HAP-1 (cell line): Measurements from ENCODE around the gene AK1.
"Not testable (repeated sequence)": the region's sequence is repeated elsewhere in the genome, so short reads cannot be mapped to it uniquely, and the experiment has no call there.

Experiments
- DNase-seq, 2 experiments: peaks; one replicate each; pipeline ENCODE4 v3.0.0-alpha.2; 2016 to 2020; ENCODE audit warnings: low spot score in 2 of 2
- H3K27me3 ChIP-seq: fragments of 250-450 bp; sonication (Bioruptor Pico); 2 replicates; pipeline ENCODE4 v1.5.1; 2020; ENCODE audit warnings: low read depth, mild to moderate bottlenecking, moderate library complexity
- H3K36me3 ChIP-seq: fragments of 250-450 bp; sonication (Bioruptor Pico); replicated peaks from 2 replicates; pipeline ENCODE4 v1.5.1; 2020; ENCODE audit warnings: mild to moderate bottlenecking
- H3K4me1 ChIP-seq: fragments of 250-450 bp; sonication (Bioruptor Pico); 2 replicates; pipeline ENCODE4 v1.5.1; 2020; ENCODE audit warnings: mild to moderate bottlenecking
- H3K4me3 ChIP-seq: fragments of 250-450 bp; sonication (Bioruptor Pico); 2 replicates; pipeline ENCODE4 v1.5.1; 2020; ENCODE audit warnings: mild to moderate bottlenecking, moderate library complexity
- H3K9me3 ChIP-seq: fragments of 250-450 bp; sonication (Bioruptor Pico); 2 replicates; pipeline ENCODE4 v1.5.1; 2020; ENCODE audit warnings: mild to moderate bottlenecking, moderate library complexity
- in situ Hi-C: fragments of 300-500 bp; cut with MboI; formaldehyde crosslinking; loops from 3 replicates; pipeline ENCODE4 v1.14.3; 2020; ENCODE audit warnings: low sequenced_read_pairs, inconsistent platforms, mixed read lengths

AK1 gene

DNA sequence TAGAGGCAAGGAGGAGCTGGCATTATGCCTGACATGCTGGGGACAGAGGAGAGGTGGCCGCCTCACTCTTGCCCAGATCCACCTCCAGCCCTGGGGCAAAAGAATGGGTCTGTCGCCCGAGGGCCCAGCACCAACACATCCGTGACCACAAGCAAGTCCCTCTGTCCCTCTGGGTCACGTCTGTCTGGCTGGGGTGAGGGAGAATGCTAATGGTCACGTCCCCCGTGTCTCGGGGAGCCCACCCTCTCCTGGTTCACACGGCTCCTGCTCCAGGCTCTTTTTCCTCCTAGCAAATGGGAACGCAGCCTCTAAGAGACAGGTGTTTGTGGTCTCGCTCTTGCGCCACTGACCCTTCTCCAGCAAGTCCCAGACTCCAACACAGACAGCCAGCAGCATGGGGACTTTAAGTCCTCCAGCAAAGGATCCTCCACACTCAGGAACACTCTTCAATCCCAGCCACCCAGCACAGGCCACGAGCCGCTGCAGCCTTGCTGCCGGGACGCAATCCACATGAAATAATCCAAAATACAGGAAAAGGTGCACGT, 27.1 kb downstream of the AK1 start:
- Histone ChIP-seq H3K27me3 (no peaks in the 10 kb centered on the region), H3K9me3 (no peaks in the 10 kb centered on the region), H3K36me3 (no peaks in the 10 kb centered on the region), H3K4me1 (no peaks in the 10 kb centered on the region), H3K4me3 (no peak overlapping the region)
- in situ Hi-C loops, result no loop called here
- no peak for DNase-seq

DNA sequence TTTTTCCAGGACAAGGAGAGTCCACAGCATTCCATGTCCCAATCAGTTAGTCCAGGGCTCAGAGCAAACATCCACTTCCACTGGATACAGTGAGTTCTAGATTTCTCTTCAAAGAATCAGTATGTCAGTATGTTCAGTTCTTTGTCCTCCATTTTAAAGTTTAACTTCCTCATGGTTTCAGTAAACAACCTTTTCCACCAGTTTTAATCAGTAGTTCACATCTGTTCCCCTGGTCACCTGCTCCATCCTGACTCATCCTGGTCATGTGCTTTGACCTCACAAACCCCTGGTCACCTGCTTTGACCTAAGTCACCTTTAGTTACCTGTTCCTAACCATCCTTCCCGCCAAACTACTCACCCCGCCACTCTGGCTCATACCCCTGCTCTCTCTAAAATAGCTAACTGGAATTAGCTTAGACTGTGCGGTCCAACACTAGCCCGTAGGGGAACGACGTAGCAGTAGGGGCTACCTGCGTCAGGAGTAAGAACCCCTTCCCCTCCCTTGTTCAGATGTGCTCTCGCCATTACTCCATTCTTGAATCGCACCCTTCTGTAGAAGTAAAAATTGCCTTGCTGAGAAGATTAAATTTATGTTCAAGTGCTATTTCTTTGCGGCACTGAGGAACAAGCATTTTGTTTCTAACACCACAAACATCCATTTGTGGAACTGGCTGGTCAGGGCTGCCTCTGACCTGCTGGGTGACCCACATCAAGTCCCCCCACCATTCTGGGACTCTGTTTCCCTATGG, 28.5 kb downstream of the AK1 start:
- in situ Hi-C loops, result no loop called here
- Histone ChIP-seq H3K4me1 (no peaks in the 10 kb centered on the region), H3K27me3 (no peaks in the 10 kb centered on the region), H3K4me3 (no peak overlapping the region), H3K36me3 (no peaks in the 10 kb centered on the region), H3K9me3 (no peaks in the 10 kb centered on the region)
- no peak for DNase-seq

DNA sequence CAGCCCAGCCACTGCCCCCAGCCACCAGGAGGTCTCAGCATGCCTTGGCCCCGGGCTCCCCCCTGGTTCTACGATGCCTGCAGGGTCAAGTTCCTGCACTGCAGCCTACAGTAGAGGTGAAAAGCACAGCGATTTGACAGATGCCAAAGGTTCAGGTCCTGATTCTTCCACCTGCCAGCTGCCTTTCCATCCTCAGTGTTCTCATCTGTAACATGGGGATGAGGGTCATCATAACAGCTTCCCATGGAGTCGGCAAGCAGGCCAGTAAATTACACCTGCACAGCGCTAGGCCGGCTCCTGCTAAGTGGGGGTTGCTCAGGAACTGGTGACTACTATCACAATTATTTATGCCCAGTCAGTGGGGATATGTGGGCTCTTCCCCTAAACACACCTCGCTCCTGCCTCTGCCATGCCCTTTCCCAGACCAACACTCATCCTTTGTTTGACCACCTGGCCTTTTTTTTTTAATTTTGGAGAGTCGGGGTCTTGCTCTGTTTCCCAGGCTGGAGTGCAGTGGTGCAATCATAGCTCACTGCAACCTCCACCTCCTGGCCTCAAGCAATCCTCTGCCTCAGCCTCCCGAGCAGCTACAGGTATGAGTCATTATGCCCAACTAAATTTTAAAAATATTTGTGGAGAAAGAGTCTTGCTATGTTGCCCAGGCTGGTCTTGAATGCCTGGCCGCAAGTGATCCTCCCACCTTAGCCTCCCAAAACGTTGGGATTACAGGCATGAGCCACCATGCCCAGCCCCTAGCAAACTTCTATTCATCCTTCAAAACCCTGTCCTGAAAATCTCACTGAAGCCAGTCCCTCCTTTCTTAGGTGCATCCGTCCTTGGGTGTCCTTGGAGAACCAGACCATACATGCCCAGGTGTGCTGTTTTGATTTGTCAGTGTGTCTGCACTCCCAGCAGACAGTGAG, 29.4 kb downstream of the AK1 start:
- in situ Hi-C loops, result no loop called here
- H3K4me1 ChIP-seq, result no peaks in the 10 kb centered on the region
- no peak overlapping the region for H3K4me3 ChIP-seq
- DNase-seq, result no peak
- H3K27me3 ChIP-seq, result no peaks in the 10 kb centered on the region
- H3K36me3 ChIP-seq, result no peaks in the 10 kb centered on the region
- no peaks in the 10 kb centered on the region for H3K9me3 ChIP-seq

DNA sequence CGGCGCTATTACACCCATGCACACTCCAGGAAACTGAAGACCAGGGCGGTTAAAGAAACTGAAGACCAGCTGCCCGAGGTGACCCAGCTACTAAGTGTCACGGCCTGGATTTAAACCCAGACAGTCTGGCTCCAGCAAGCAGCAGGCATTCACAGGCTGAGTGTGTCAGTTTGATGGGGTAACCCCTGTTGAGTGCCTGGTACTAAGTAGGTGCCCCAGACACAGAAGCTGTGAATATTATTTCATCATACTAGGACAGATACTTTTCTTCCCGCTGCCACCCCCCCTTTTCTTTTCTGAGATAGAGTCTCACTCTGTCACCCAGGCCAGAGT, 30.3 kb downstream of the AK1 start:
- in situ Hi-C loops, result no loop called here
- Histone ChIP-seq H3K4me1 (no peaks in the 10 kb centered on the region), H3K9me3 (no peaks in the 10 kb centered on the region), H3K27me3 (no peaks in the 10 kb centered on the region), H3K36me3 (no peaks in the 10 kb centered on the region), H3K4me3 (no peak overlapping the region)
- no peak for DNase-seq

DNA sequence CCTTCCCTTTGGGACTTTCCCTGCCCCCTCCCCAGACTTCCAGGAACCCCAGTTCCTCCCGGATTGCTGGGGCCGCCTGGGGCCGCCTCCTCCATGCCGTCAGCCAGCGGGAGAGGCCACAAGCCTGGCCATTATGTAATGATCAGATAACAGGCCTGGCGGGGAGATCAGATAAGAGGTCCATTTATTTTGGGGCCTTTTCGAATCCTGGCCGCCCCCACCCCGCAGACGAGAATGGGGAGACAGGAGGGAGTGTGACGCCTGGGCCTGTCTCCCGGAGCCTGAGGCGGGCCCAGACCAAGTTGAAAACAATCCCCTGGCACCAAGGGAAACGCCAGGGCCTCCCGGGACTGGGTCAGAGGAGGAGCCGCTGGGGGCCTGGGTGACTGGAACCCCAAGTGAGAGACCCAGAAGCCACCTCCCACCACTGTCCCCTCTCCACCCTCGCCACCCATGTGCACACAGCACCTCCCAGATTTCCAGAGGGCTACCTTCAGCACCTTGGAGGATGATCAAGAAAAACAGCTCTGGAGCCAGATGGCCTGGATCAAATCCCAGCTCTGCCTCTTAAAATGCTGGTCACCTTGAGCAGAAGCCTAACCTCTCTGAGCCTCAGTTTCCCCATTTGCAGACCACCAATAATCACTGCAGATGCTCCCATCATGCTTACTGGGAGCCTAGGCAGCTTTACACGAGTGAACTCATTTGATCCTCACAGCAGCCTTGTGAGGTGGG, 30.9 kb downstream of the AK1 start:
- Histone ChIP-seq H3K27me3 (no peaks in the 10 kb centered on the region), H3K36me3 (no peaks in the 10 kb centered on the region), H3K4me3 (no peak overlapping the region), H3K4me1 (no peaks in the 10 kb centered on the region), H3K9me3 (no peaks in the 10 kb centered on the region)
- DNase-seq, result no peak
- in situ Hi-C loops, result no loop called here

DNA sequence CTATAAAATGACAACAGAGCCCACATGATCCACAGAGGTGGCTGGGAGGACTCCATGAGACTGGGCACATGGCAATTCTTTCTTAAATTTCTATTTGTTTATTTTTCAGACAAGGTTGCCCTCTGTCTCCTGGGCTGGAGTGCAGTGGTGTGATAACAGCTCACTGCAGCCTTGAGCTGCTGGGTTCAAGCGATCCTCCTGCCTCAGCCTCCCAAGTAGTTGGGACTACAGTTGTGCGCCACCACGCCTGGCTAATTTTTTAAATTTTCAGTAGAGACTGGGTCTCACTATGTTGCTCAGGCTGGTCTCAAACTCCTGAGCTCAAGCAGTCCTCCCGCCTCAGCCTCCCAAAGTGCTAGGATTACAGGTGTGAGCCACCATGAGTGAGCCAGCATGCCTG, 31.9 kb downstream of the AK1 start:
- H3K4me1 ChIP-seq, in situ Hi-C loops, H3K27me3 ChIP-seq, H3K4me3 ChIP-seq, H3K36me3 ChIP-seq, DNase-seq, H3K9me3 ChIP-seq: not testable (repeated sequence)

DNA sequence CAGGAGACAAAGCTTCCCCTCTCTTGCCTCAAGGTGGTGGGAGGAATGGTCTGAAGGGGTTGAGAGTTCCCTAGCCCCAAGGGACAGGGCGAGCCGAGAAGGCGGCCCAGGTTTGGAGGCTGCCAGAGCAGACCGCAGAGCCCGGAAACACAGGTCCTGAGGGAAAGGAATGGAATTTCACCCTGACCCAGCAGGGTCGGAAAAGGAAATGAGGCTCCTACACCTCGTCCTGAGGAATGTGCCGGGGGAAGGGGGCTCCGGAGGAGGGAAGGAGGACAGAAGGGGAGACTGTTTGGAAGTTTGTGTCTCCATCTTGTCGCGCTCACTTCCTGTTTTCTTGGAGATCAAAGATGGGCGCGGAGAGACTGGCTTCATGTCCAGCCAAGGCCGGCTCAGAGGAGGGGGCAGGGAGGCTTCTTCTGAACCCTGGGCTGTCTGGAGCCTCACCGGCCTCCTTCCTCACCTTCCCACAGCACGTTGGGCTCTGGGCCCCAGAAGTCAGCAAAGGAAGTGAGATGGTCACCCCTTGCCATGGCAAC, 32.6 kb downstream of the AK1 start:
- Histone ChIP-seq H3K4me1 (no peaks in the 10 kb centered on the region), H3K4me3 (no peak overlapping the region), H3K36me3 (no peaks in the 10 kb centered on the region), H3K9me3 (no peaks in the 10 kb centered on the region), H3K27me3 (no peaks in the 10 kb centered on the region)
- no peak for DNase-seq
- in situ Hi-C loops, result no loop called here

DNA sequence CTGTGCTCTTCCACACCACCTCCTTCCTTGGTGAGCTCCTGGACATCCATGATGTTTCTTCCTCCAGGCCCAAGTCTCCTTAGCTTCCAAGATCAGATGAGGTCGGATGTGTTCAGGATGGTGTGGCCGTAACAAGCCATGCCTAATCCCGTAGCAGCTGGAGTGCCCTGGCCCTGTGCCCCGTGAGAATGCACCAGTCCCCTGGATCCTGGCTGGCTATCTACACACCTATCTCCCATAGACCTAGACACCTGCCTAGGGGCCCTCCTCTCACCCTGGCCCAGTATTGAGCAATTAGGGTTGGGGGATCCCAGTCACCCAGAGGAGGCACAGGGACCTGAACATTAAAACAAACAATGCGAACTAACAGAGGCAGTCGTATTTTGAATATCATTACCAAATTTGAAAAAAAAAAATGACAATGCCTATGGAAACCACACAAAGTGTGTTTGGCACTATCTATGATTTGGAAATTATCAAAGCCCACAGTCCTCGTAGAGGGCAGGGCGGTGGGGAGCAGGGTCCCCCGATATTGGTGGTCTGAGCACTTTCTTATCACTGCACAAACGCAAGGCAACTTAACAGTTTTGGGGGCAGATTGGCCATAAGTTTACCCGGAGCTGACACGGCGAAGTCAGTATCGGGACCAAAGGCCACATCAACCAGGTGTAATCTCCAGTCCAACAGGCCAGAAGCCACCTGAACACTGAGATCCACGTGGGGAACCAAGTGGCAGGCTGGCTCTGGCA, 36.2 kb downstream of the AK1 start:
- H3K27me3 ChIP-seq, result no peaks in the 10 kb centered on the region
- no peak for DNase-seq
- in situ Hi-C loops, result no loop called here
- no peaks in the 10 kb centered on the region for H3K36me3 ChIP-seq
- H3K4me3 ChIP-seq, result no peak overlapping the region
- no peaks in the 10 kb centered on the region for H3K4me1 ChIP-seq
- H3K9me3 ChIP-seq, result no peaks in the 10 kb centered on the region

DNA sequence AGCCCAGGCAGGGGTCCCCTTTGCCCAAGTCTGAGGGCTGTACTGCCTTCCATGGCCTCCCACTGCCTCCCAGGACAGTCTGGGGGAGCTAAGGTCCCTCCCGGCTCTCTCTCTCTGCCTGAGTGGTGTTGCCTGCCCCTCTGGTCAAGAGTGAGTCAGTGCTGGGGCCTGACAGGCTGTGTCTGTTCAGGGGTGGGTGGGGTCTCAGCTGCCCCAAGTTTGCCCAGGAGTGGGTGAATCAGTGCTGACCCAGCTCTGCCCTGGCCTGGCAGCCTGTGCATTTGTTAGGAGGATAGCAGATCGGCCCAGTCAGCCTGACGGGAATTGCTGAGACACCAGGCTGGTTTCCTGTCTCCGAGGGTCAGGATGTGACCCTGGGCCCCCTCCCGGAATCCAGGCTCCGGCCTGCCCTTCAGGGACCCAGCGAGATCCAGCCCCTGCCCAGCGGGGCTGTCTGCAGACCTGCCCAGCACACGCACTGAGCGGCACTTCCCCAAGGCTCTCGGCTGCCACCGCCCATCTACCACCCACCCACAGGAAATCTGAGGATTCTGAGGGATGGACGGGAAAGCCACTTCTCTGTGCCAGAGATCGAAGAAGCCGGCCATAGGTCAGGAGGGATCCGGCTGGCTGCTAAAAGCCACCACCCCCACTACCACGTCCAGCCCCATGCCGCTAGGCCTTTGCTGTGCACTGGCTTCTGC, 38.9 kb downstream of the AK1 start:
- Histone ChIP-seq H3K9me3 (no peaks in the 10 kb centered on the region), H3K36me3 (no peaks in the 10 kb centered on the region), H3K4me3 (no peak overlapping the region), H3K27me3 (no peaks in the 10 kb centered on the region), H3K4me1 (no peaks in the 10 kb centered on the region)
- no peak for DNase-seq
- in situ Hi-C loops, result no loop called here

DNA sequence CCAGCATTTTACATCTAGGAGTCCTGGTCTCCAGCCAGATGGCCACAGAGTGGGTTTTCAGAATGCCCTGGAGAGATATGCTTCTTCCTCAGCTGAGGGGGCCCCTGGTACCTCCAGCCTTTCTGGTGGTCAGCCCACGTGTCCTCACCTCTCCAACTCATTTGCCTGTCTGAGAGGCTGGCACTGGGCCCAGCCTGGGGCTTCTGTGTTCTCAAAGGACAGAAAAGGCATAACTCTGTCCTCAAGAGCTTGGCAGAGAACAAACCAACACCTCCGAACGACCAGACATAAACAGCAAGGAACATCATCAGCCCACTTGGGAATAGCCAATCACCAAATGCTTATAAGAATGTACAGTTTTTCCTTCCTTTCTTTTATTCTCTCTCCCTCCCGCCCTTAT, 40.1 kb downstream of the AK1 start:
- DNase-seq, result no peak
- Histone ChIP-seq H3K36me3 (no peaks in the 10 kb centered on the region), H3K4me3 (no peak overlapping the region), H3K9me3 (no peaks in the 10 kb centered on the region), H3K27me3 (no peaks in the 10 kb centered on the region), H3K4me1 (no peaks in the 10 kb centered on the region)
- in situ Hi-C loops, result no loop called here

DNA sequence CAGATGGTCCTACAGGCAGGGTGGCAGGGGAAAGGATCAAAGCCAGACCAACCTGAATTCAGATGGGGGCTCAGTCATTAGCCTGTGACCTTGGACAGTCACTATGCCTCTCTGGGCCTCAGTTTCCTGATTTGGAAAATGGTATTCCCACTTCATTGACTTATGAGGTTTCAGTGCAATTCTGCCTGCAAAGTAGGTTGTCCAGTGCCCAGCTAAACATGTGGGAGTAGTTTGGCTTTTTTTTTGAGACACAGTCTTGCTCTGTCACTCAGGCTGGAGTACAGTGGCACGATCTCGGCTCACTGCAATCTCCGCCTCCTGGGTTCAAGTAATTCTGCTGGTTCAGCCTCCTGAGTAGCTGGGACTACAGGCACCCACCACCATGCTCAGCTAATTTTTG, 40.9 kb downstream of the AK1 start:
- not testable (repeated sequence) for H3K4me1 ChIP-seq

DNA sequence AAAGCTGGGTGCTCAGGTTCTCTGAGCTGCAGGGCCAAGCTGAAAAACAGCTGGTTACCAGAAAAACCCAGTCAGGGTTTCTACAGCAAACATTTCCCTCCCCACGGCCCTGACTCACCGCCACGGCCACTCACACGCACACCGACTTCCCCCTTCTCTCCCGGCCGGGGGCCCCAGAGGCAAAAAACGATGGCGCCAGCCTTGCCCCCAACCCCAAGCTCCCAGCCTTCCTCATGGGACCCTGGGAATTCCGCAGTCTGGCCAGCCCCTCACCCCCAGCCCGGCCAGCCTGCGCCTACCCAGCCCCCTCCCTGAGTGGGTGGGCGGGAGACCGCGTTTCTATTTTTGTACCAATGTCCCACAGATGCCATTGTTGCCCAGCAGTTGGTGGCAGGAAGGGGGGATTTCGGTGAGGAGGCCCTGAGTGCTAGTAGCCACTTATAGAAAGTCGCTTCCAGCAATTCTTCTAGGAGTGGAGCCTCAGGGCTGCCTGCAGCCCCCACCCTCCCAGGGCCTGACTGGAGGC, 41.4 kb downstream of the AK1 start:
- Histone ChIP-seq H3K9me3 (no peaks in the 10 kb centered on the region), H3K27me3 (no peaks in the 10 kb centered on the region), H3K4me1 (no peaks in the 10 kb centered on the region), H3K4me3 (no peak overlapping the region), H3K36me3 (no peaks in the 10 kb centered on the region)
- in situ Hi-C loops, result no loop called here
- DNase-seq, result no peak

More for the DNA sequence above, 40.9 kb downstream of the AK1 start:
- in situ Hi-C loops, H3K27me3 ChIP-seq, H3K9me3 ChIP-seq, DNase-seq, H3K4me3 ChIP-seq, H3K36me3 ChIP-seq: not testable (repeated sequence)
